A204.1 (cell line): ENCODE data around the gene CAMK1D.
"Not testable (repeated sequence)": the region's sequence is repeated elsewhere in the genome, so short reads cannot be mapped to it uniquely, and the experiment has no call there.

Source experiments
- FAIRE-seq: peaks from 2 replicates; lab custom pipeline; 2012; peaks lifted over from hg19 to GRCh38; lab: Jason Lieb, UNC

The CAMK1D gene

GRCh38 chr10:12702215-12702770 is 352.9 kb downstream of the CAMK1D start:
- no peak for FAIRE-seq

GRCh38 chr10:12703126-12703525 is 353.8 kb downstream of the CAMK1D start:
- FAIRE-seq = no peak

DNA sequence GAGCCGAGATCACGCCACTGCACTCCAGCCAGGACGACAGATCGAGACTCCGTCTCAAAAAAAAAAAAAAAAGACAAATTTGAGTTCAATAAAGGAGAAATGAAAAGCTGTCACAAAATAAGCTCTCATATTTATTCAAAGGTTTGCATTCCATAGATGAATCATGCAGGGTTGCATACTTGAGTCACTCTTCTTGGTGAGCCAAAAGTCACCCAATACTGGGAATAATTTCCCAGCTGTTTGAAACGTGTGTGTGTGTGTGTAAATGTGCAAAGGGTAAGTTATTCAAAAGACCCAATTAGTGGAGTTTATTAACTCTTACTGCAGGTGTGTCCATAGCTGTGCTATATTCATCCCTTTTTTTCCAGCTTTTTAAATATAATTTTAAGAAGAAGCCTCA is 354.5 kb downstream of the CAMK1D start:
- FAIRE-seq = no peak

DNA sequence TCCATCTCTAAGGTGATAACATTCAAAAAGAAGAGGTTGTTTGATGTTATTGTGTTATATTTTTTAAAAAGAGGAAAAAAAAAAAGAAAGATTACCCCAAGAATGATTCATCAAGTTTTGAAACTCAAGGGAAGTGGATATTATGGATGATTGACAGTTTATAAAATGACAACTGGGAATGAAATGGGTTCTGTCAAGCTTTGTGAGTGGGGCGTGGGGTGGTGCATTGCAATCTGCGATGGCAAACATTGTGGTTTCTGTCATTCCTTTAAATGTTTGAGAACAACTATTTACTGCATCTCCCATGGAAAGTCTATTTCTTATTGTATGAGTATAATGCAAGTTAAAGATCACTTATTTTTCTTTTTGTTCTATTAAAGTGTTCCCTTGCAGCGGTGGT is 355.1 kb downstream of the CAMK1D start:
- FAIRE-seq = no peak

- FAIRE-seq = no peak
Observed at GRCh38 chr10:12705943-12706342, 356.6 kb downstream of the CAMK1D start.

DNA sequence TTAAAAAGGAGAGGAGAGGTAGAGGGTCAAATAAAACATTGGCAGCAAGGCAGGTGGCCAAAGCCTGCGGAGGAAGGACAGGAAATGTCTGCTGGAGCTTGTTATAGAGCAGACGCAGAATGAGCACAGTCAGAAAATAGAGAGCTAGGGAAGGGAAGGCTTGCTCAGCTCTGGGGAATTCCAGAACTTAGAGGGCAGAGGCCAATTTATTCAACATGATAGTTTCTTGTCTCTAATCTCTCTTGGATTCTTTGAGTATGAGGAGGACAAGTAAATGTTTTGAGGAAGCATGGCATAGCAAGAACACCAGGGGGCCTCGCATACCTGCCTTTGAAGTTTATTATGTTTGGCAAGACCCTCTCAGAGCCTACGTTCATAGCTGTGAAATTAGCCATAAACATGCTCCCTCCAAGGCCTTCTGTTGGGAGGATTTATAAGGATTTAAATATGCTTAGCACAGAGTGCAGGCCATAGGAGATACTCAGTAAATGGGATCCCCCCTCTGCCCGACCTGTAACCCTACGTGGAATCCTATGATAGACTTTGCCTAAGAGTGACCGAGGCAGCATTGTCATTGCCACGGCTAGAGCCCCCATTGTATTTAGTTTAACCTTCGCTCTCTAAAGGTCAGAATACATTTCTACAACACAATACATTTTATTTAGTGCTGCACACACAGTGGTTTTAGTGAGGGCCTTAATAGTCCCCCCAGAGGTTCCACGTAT is 358.3 kb downstream of the CAMK1D start:
- peak; percentile 88 for FAIRE-seq

DNA sequence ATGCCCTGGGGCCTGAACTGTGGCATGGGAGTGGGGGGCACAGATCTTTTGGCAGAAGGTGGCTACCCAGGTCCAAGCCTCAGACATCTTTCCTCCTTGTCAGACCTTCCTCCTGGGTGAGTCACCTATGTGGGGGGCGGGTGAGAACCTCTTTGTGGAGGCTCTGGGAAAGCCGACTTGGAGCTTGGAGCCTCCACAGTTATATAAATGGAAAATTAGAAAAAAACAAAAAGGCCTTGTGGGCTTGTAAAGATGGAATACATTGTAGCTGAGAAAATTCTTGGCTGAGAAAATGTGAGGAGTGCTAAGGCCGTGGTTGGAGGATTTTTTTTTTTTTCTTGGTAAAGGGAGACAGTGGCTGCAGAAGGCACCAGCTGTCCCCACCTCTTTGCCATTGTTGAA is 359.7 kb downstream of the CAMK1D start:
- no peak for FAIRE-seq

DNA sequence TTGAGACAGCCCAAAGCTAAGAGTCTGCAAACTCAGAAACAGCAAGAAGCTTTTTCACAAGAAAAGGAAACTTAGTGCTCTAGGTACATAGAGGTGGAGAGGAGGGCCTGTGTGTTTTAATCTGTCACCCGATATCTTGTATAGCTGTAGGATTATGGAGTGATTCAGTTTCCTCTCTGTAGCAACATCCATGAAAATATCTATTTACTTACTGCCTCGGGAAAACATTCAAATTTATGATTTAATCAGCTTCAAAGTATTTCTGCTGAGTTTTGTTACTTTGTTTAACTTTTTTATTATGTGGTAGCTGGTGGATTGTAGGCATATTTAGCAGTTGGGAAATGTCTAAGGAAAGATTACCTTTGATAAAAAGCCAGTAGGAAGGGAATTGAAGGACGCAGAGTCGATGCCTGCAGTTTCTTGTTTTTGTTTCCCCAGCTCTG is 360.2 kb downstream of the CAMK1D start:
- peak; percentile 73 for FAIRE-seq

- no peak for FAIRE-seq
Observed at GRCh38 chr10:12710157-12710556, 360.8 kb downstream of the CAMK1D start.

- peak; percentile 91 for FAIRE-seq
Observed at GRCh38 chr10:12710594-12711349, 361.4 kb downstream of the CAMK1D start.

GRCh38 chr10:12711350-12711708 is 362.0 kb downstream of the CAMK1D start:
- no peak for FAIRE-seq

- no peak for FAIRE-seq
Observed at GRCh38 chr10:12712293-12712983, 363.1 kb downstream of the CAMK1D start.

DNA sequence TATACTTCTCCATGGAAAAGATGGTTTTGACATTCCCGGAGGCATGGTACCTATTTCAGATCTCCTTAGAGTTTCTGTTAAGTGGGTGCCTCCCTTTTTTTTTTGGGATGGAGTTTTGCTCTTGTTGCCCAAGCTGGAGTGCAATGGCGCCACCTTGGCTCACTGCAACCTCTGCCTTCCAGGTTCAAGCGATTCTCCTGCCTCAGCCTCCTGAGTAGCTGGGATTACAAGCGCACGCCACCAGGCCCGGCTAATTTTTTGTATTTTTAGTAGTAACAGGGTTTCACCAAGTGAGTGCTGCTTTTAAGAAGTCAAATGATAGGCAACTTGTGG is 363.6 kb downstream of the CAMK1D start:
- not testable (repeated sequence) for FAIRE-seq

DNA sequence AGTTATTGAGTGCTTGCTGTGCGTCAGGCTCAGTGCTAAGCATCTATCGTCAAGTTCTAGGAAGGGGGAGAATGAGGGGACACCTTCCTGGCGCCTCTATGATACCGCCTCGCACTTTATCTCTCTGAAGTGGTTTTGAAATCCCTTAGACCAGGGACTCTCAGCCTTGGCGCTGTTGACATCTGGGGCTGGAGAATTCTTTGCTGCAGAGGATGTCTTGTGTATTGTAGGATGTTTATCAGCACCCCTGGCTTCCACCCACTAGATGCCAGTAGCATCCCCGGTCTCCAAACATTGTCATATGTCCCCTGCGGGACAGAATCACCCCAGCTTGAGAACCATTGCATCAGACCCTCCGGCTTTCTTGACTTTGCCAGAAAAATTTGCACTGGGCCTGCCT is 366.7 kb downstream of the CAMK1D start:
- FAIRE-seq = no peak

- no peak for FAIRE-seq
Observed at GRCh38 chr10:12717981-12718707, 368.8 kb downstream of the CAMK1D start.

DNA sequence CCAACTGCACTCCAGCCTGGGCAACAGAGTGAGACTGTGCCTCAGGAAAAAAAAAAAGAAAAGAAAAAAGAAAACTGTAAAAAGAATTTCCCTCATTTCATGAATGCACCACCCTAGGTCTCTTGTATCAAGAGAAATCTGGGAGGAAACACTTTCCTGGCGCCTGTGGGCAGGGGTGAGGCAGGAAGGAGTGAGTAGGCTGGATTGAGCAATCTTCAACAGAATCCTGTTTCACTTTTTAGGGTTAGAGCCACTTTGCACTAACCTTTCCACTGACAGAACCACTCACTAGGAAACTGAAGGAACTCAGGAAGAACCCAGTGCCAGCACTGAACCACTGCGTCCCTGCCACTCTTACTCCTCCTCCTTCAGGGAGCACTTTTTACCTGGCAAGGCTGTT is 370.0 kb downstream of the CAMK1D start:
- no peak for FAIRE-seq

DNA sequence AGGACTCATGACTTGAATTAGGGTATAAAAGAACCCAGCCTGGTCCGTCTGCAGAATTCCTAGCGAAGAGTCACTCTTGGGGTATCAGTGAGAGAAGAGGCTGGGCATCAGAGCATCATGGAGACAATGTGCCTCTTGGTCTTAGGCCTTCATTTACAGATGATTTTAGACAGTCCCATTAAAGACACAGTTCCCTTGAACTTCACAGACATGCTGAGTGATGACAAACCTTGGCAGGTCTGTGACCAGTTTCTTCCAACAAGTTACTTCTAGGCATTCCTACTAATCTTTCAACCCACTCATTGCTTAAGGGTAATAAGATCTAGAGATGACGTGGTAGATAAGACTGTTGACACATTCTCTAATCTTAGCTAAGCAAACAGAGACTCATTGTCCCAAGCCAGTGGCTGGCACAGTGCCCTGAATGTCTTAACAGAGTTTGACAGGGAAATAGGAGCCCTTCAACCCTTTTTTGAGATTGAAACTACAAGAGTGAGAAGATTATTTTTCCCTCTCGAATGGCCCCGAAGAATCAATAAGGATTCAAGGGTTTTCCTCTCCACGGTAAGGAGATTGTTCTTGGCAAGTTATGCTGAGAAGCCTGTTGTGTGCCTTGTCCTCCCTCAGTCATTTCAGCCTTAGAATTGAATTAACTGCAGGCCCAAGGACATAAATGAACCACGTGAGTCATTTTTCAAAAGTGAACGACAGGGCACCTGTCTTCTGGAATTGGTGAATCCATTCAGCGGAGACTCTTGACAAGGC is 371.1 kb downstream of the CAMK1D start:
- no peak for FAIRE-seq

DNA sequence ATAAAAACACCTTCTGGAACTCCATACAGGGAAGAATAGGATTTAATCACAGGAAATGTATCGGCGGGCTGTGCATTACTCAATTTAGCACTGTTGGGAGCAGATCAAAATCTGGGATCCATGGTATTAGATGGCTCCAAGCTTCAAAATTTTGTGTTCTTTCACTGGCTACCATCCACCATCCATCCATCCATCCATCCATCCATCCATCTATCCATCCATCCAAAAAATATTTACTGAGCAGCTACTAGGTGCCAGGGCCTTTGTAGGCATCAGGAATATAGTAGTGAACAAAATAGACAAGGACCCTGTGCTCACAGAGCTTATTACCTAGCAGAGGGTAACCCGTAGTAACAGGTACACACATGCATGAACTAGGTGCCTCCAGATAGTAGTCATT is 372.0 kb downstream of the CAMK1D start:
- no peak for FAIRE-seq

GRCh38 chr10:12723220-12723619 is 373.9 kb downstream of the CAMK1D start:
- FAIRE-seq = no peak

GRCh38 chr10:12724807-12725579 is 375.6 kb downstream of the CAMK1D start:
- FAIRE-seq = no peak

- FAIRE-seq = not testable (repeated sequence)
Observed at GRCh38 chr10:12725580-12725888, 376.2 kb downstream of the CAMK1D start.
